B cell (primary cell): ENCODE measurements around the gene BST1. TPM values are rescaled to one million over a fixed set of nuclear protein-coding genes. Genes with fewer than 3 reads are reported as not detected.
A peak's percentile ranks its signal among the peaks of the same experiment; 100 is the strongest.

Experiments
- ATAC-seq: fragments of 200-7000 bp; cut with Tn5 transposase; one replicate; pipeline ENCODE4 v1.10.0; 2021; ENCODE audit warnings: low read depth, mild to moderate bottlenecking, moderate number of reproducible peaks, moderate library complexity
- CTCF ChIA-PET: fragments of 350-600 bp; sonication (Branson Sonifier 250); formaldehyde crosslinking; loops from one replicate; lab custom pipeline; 2021; ENCODE audit warnings: antibody characterized with exemption, inconsistent platforms; lab: Charles Lee
- POLR2A ChIA-PET: fragments of 350-600 bp; sonication (Branson Sonifier 250); formaldehyde crosslinking; loops from one replicate; lab custom pipeline; 2021; ENCODE audit warnings: antibody characterized with exemption; lab: Charles Lee
- DNase-seq: peaks from one replicate; pipeline ENCODE4 v3.0.0; 2013
- H2AFZ ChIP-seq: 2 replicates; pipeline ENCODE4 v1.6.1; 2012; ENCODE audit warnings: mild to moderate bottlenecking, low read depth, low read length; ENCODE audit not compliant: insufficient read depth, poor library complexity, severe bottlenecking
- H3K27ac ChIP-seq, 2 donors: 1 replicate in 1 of 2; 2 replicates in 1 of 2; pipeline ENCODE4 v1.5.1; 2012 to 2013; ENCODE audit warnings: low read length in 2 of 2, mild to moderate bottlenecking in 2 of 2, moderate library complexity in 1 of 2
- H3K27me3 ChIP-seq, 4 experiments: fragments of 200-600 bp in 1 of 4; sonication (generic) in 1 of 4; replicated peaks in 1 of 4; 1 replicate in 2 of 4; 2 replicates in 2 of 4; pipeline versions ENCODE4 v1.6.1 to v1.7.0; 2013 to 2016; ENCODE audit warnings: low read length in 3 of 4, mild to moderate bottlenecking in 2 of 4, mixed read lengths in 1 of 4, moderate library complexity in 1 of 4; ENCODE audit not compliant: insufficient read depth in 4 of 4, control insufficient read depth in 3 of 4; ENCODE audit errors: control extremely low read depth in 1 of 4
- H3K36me3 ChIP-seq, 2 experiments: replicated peaks in 1 of 2; 1 replicate in 1 of 2; 2 replicates in 1 of 2; pipeline versions ENCODE4 v1.6.1 to v1.7.1; 2013; ENCODE audit warnings: low read length in 1 of 2; ENCODE audit not compliant: insufficient read depth in 2 of 2, control insufficient read depth in 1 of 2; ENCODE audit errors: control extremely low read depth in 1 of 2, extremely low read depth in 1 of 2
- H3K4me1 ChIP-seq, 2 donors: fragments of 200-600 bp in 1 of 2; sonication (generic) in 1 of 2; 1 replicate in 1 of 2; 2 replicates in 1 of 2; pipeline versions ENCODE4 v1.5.1 to v1.6.1; 2013 to 2017; ENCODE audit warnings: low read length in 2 of 2; ENCODE audit not compliant: control insufficient read depth in 2 of 2, insufficient read depth in 2 of 2
- H3K4me2 ChIP-seq: replicated peaks from 2 replicates; pipeline ENCODE3; 2012; ENCODE audit warnings: mild to moderate bottlenecking, low read depth, low read length; ENCODE audit not compliant: poor library complexity, severe bottlenecking
- H3K4me3 ChIP-seq, 5 experiments: fragments of 200-600 bp in 1 of 5; sonication (generic) in 1 of 5; 1 replicate in 3 of 5; 2 replicates in 2 of 5; pipeline versions ENCODE4 v1.5.1 to v1.7.0; 2011 to 2016; ENCODE audit warnings: low read length in 4 of 5, mild to moderate bottlenecking in 4 of 5, low read depth in 2 of 5, control low read depth in 1 of 5, moderate library complexity in 1 of 5; ENCODE audit not compliant: insufficient read depth in 1 of 5; ENCODE audit errors: control extremely low read depth in 1 of 5, extremely low read depth in 1 of 5
- H3K79me2 ChIP-seq: fragments of 200-600 bp; sonication (generic); one replicate; pipeline ENCODE4 v1.6.0; 2016; ENCODE audit warnings: low read length; ENCODE audit not compliant: control insufficient read depth, insufficient read depth
- H3K9ac ChIP-seq: fragments of 200-600 bp; sonication (generic); 2 replicates; pipeline ENCODE4 v1.6.1; 2017; ENCODE audit warnings: mild to moderate bottlenecking, low read length, moderate library complexity
- H3K9me3 ChIP-seq, 3 donors: one replicate each; pipeline versions ENCODE4 v1.6.1 to v1.7.1; 2013; ENCODE audit warnings: low read length in 2 of 3; ENCODE audit not compliant: control insufficient read depth in 2 of 3, insufficient read depth in 1 of 3; ENCODE audit errors: control extremely low read depth in 1 of 3
- H4K20me1 ChIP-seq: 2 replicates; pipeline ENCODE4 v1.6.0; 2012; ENCODE audit warnings: mild to moderate bottlenecking, low read length; ENCODE audit not compliant: insufficient read depth, control insufficient read depth, poor library complexity, severe bottlenecking
- H3K27ac Mint-ChIP-seq: one replicate; pipeline ENCODE4 v1.8.0; 2021; ENCODE audit warnings: mixed read lengths
- H3K27me3 Mint-ChIP-seq: one replicate; pipeline ENCODE4 v1.8.0; 2021; ENCODE audit warnings: mixed read lengths
- H3K4me1 Mint-ChIP-seq: one replicate; pipeline ENCODE4 v1.8.0; 2021; ENCODE audit warnings: mixed read lengths
- H3K4me3 Mint-ChIP-seq: one replicate; pipeline ENCODE4 v1.8.0; 2021; ENCODE audit warnings: mixed read lengths
- H3K9me3 Mint-ChIP-seq: one replicate; pipeline ENCODE4 v1.8.0; 2022; ENCODE audit warnings: mixed read lengths; ENCODE audit not compliant: insufficient read depth
- EZH2 ChIP-seq: IDR thresholded peaks from 2 replicates; pipeline ENCODE4 v1.6.1; 2012; ENCODE audit warnings: borderline replicate concordance, low read depth, mild to moderate bottlenecking, moderate library complexity, low read length; ENCODE audit not compliant: insufficient read depth, poor library complexity, severe bottlenecking
- WGBS: methylation state at CpG from one replicate; pipeline ENCODE4 v1.1.5; 2013; ENCODE audit warnings: missing lambda C conversion rate; ENCODE audit not compliant: insufficient coverage; 5-methylcytosine and 5-hydroxymethylcytosine counted together
- intact Hi-C: fragments of 100-400 bp; cut with micrococcal nuclease; formaldehyde crosslinking; loops from one replicate; pipeline ENCODE4 v1.10.0; 2022
- polyA plus RNA-seq: library from polyadenylated mRNA; depleted of rRNA; stranded (reverse); fragments of >200 nt; gene quantifications from 2 replicates; pipeline ENCODE4 v1.2.3, GENCODE V29; 2012
- total RNA-seq, 2 donors: library from RNA; stranded (reverse); fragments of 120-200 nt in 1 of 2; gene quantifications; 1 replicate in 1 of 2; 2 replicates in 1 of 2; pipeline versions ENCODE4 v1.2.3 to v1.2.4, GENCODE V29; 2013 to 2022
- TF ChIP-seq, protein P1 (sequence below): fragments of 200-600 bp; IDR thresholded peaks from one replicate; pipeline ENCODE4 v1.8.0; 2022; ENCODE audit warnings: antibody characterized with exemption, mild to moderate bottlenecking

BST1 gene
- total and polyA plus RNA-seq, 2 donors (not counting 1 experiment from before 2014, with no cell fraction given) = 0.32 to 1.00 TPM

DNA sequence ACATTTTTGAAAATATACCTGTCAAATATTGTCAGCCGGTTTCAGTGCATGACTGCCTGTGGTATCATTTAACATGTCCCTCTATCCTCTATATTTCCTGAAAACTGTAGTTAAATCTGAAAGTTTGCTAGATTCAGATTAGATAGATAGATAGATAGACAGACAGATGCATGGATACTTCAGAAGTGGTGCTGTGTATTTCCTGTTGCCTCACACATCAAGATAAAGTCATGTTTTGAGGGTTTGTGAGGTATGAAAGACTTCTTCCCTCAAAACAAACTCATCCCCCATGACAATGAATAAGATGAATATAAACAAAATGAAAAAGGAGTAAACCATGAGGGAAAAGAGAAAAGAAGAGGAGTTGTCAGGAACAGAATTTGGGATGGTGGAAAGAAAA is 6.0 kb upstream of the BST1 start:
- intact Hi-C loops = no loop called here
- no peak for DNase-seq
- Histone ChIP-seq H3K27ac (no peak overlapping the region), H4K20me1 (no peaks in the 10 kb centered on the region), H3K27me3 (no peaks in the 10 kb centered on the region), H3K9ac (no peak overlapping the region), H3K4me2 (no peak overlapping the region), H3K79me2 (no peaks in the 10 kb centered on the region), H2AFZ (no peak overlapping the region), H3K4me3 (no peak overlapping the region), H3K4me1 (no peaks in the 10 kb centered on the region), H3K9me3 (peaks cover 0 to 3% (median 0%) of the 10 kb centered on the region in 3 donors), H3K36me3 (no peaks in the 10 kb centered on the region)
- CTCF ChIA-PET = no interaction called here
- ATAC-seq = no peak
- peaks cover 28% of the 10 kb centered on the region for H3K27me3 Mint-ChIP-seq
- TF ChIP-seq EZH2 = no peak
- TF ChIP-seq, protein P1, sequence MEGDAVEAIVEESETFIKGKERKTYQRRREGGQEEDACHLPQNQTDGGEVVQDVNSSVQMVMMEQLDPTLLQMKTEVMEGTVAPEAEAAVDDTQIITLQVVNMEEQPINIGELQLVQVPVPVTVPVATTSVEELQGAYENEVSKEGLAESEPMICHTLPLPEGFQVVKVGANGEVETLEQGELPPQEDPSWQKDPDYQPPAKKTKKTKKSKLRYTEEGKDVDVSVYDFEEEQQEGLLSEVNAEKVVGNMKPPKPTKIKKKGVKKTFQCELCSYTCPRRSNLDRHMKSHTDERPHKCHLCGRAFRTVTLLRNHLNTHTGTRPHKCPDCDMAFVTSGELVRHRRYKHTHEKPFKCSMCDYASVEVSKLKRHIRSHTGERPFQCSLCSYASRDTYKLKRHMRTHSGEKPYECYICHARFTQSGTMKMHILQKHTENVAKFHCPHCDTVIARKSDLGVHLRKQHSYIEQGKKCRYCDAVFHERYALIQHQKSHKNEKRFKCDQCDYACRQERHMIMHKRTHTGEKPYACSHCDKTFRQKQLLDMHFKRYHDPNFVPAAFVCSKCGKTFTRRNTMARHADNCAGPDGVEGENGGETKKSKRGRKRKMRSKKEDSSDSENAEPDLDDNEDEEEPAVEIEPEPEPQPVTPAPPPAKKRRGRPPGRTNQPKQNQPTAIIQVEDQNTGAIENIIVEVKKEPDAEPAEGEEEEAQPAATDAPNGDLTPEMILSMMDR = no peak
- H3K4me3 Mint-ChIP-seq = no peak overlapping the region
- POLR2A ChIA-PET = no interaction called here
- no CpG with 5 or more reads among the region's 1 CpG for WGBS
- H3K27ac Mint-ChIP-seq = no peak overlapping the region
- H3K9me3 Mint-ChIP-seq = no peaks in the 10 kb centered on the region
- no peaks in the 10 kb centered on the region for H3K4me1 Mint-ChIP-seq

GRCh38 chr4:15703439-15703838 is 574 bp downstream of the BST1 start:
- H2AFZ ChIP-seq = peak overlapping the region; percentile 85
- intact Hi-C loops = no loop called here
- CTCF ChIA-PET = no interaction called here
- DNase-seq (no peak), ATAC-seq (no peak)
- WGBS = 72% methylated on average over 11 of the region's 11 CpGs
- peaks cover 23% of the 10 kb centered on the region for H3K27me3 Mint-ChIP-seq
- H4K20me1 ChIP-seq = no peaks in the 10 kb centered on the region
- H3K4me2 ChIP-seq = peak overlapping the region; percentile 86
- H3K4me1 ChIP-seq = peaks cover 7 to 14% of the 10 kb centered on the region in 2 donors
- peaks cover 12% of the 10 kb centered on the region for H3K4me1 Mint-ChIP-seq
- H3K9me3 Mint-ChIP-seq = no peaks in the 10 kb centered on the region
- H3K27ac Mint-ChIP-seq = no peak overlapping the region
- peak overlapping the region; percentile 44 to 66 (median 51) for H3K4me3 ChIP-seq
- TF ChIP-seq, protein P1 = no peak
- TF ChIP-seq EZH2 = no peak
- peaks cover 0 to 4% (median 0%) of the 10 kb centered on the region in 4 experiments for H3K27me3 ChIP-seq
- no peaks in the 10 kb centered on the region for H3K36me3 ChIP-seq
- H3K27ac ChIP-seq = no peak overlapping the region
- POLR2A ChIA-PET = interaction anchor here (0.7 kb wide), 1 partner anchor 258 kb away, joined by 4 read pairs; no protein-coding TSS in a partner anchor
- H3K79me2 ChIP-seq = no peaks in the 10 kb centered on the region
- H3K4me3 Mint-ChIP-seq = peak overlapping the region; percentile 92
- H3K9me3 ChIP-seq = peaks cover 0 to 3% (median 0%) of the 10 kb centered on the region in 3 donors
- H3K9ac ChIP-seq = peak overlapping the region; percentile 60
